GM10248 (cell line): ENCODE results near the gene CD207.

ENCODE experiments used
- CTCF ChIA-PET: fragments of 300-600 bp; sonication (Branson Sonifier 250); formaldehyde crosslinking; extraction: SDS; loops from one replicate; lab custom pipeline; 2021; ENCODE audit warnings: antibody characterized with exemption; lab: Yijun Ruan, JAX
- POLR2A ChIA-PET: fragments of 350-650 bp; sonication (Branson Sonifier 250); formaldehyde crosslinking; extraction: SDS; loops from one replicate; lab custom pipeline; 2020; ENCODE audit warnings: antibody characterized with exemption; lab: Yijun Ruan, JAX
- DNase-seq: peaks from one replicate; pipeline ENCODE4 v3.0.0; 2012; ENCODE audit errors: extremely low spot score
- TF ChIP-seq, protein P1 (sequence below): IDR thresholded peaks from 2 replicates; pipeline ENCODE4 v1.5.1; 2012; ENCODE audit warnings: mild to moderate bottlenecking, low read depth; ENCODE audit errors: extremely low read depth, missing control alignments, control extremely low read depth

The CD207 gene

DNA sequence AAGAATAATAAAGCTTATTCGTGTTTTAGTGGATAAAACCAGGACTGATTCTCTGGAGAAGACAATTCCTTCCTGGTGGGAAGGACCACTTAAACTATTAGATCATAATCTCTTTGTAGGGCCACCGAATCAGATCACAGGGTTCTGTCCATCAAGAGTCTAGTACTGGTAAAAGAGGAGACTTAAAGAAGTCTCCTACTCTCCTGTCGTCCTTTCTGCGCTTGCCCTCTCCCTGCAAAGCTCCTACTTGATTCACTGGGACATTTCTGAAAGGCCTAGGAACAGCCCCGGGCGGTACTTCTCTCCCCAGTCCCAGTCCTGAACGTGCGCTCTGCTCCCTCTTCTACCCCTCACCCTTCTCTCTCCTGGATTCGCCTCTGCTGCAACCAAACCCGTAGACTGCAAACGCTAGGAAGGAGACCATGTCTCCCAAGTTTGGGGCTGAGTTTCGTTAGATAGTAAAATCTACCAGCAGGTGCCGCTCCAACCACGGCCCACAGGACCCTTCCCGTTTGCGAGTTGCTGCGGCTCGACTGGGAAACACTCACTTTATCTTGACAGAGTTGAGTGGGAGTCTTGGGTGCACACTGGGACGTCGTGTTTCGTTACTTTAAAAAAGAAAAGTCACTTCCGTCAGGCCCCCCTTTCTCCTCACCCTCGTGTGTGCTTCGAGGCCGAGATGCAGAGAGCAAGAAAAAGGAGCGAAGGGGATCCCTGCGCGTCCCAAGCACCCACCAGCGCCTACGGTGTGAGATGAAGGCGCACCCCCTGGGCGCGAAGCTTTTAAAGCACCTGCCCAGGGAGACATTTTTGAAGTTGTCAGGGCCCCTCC is 46.1 kb downstream of the CD207 start:
- CTCF ChIA-PET: interaction anchor here (0.8 to 2.7 kb wide), 11 partner anchors 9 to 158 kb away, joined by 3 to 14 read pairs (median 4); partner anchors contain the start of gene ADD2

DNA sequence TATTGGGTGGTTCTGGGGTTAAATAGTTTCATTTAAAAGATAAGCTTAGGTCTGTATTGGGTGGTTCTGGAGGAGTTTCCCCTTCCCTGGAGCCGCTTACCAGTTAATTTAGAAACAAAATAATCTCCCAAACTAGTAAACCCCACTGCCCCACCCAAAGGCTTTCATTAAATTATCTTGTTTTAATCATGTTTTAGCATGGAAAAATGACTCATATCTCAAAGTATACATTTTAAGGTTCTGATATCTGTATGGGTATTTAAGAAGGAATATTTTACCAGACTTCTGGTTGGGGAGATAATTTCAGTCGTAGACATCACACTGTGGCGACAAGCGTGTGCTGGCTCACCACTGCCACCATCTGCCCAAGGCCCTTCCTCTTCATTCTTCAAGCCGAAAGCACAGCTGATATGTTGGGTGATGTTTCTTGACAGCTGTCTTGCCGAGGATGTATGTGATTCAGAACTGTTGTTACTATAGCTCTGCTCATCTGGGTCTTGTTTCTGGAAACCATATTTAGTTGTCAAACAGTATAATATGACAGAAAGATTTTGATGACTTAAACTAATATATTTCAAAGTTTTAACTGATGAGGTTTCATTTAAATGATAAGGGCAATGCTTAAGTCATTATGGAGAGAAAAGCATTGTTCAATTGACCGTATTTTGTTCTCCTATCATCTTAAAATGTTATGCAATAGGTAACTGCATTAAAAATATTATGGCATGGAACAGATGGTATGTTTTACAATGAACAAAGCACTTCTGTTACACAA is 50.3 kb downstream of the CD207 start:
- peak; percentile 41 for DNase-seq
- ChIA-PET POLR2A (no interaction called here), CTCF (interaction anchor here (0.6 to 2.6 kb wide), 8 partner anchors 8 to 482 kb away, joined by 3 to 17 read pairs (median 3); no protein-coding TSS in a partner anchor)
- TF ChIP-seq, protein P1, sequence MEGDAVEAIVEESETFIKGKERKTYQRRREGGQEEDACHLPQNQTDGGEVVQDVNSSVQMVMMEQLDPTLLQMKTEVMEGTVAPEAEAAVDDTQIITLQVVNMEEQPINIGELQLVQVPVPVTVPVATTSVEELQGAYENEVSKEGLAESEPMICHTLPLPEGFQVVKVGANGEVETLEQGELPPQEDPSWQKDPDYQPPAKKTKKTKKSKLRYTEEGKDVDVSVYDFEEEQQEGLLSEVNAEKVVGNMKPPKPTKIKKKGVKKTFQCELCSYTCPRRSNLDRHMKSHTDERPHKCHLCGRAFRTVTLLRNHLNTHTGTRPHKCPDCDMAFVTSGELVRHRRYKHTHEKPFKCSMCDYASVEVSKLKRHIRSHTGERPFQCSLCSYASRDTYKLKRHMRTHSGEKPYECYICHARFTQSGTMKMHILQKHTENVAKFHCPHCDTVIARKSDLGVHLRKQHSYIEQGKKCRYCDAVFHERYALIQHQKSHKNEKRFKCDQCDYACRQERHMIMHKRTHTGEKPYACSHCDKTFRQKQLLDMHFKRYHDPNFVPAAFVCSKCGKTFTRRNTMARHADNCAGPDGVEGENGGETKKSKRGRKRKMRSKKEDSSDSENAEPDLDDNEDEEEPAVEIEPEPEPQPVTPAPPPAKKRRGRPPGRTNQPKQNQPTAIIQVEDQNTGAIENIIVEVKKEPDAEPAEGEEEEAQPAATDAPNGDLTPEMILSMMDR: peak; percentile 69

More for the DNA sequence above, 46.1 kb downstream of the CD207 start:
- DNase-seq: peak; percentile 69
- TF ChIP-seq, protein P1: peak; percentile 78
- POLR2A ChIA-PET: no interaction called here

DNA sequence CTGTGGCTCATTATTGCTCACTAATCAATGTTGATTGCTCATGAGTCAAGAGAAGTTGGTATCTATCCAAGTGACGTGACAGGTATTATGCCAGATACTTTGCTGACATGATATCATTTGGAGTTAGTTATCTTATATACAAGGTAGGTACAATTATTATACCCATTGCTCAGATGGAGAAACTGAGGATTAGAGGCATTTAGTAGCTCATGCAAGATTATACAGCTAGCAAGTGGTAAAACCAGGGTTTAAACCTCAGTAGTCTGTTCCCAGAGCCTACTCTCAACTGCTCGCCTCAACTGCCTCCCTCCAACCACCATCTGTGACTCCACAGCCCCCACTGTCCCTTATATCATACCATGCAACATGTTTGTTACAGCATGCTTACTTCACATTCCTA is 51.3 kb downstream of the CD207 start:
- TF ChIP-seq, protein P1: no peak

More for the DNA sequence above, 51.3 kb downstream of the CD207 start:
- no peak for DNase-seq
- CTCF ChIA-PET: interaction anchor here (0.9 to 2.6 kb wide), 4 partner anchors 9 to 467 kb away, joined by 3 to 17 read pairs (median 4); no protein-coding TSS in a partner anchor
- POLR2A ChIA-PET: no interaction called here
